ENCODE data around the gene DISP2. TPM values are rescaled to one million over a fixed set of nuclear protein-coding genes. Genes with fewer than 3 reads are reported as not detected.

DISP2 gene
- total and polyA plus RNA-seq, 2 of the 8 experiments (the other 6 are each of a cell fraction or from before 2014, with no cell fraction given): 0.45 to 1.2 TPM

DNA sequence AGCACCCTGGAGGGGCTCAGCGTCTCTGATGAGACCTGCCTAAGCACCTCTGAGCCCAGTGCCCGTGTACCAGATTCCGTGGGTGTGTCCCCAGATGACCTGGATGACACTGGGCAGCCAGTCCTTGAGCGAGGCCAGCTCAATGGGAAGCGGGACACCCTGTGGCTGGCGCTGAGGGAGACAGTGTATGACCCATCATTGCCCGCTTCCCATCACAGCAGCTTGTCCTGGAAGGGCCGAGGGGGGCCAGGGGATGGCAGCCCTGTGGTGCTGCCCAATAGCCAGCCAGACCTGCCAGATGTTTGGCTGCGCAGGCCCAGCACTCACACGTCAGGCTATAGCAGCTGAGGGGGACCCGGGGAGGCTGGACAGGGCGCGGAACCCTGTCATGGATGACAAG lies 12.0 kb downstream of the DISP2 start:
- Histone ChIP-seq H3K14ac (ENCODE audit: insufficient read length) (no peak overlapping the region), H3K4me2 (ENCODE audit: insufficient read depth in 1 of 2, low read depth in 2 of 2, low read length in 2 of 2) (no peak overlapping the region), H4K20me1 (replicated peaks in 1 of 2; ENCODE audit: control insufficient read depth in 1 of 2, insufficient read depth in 2 of 2, low read length in 2 of 2) (peaks cover 0 to 1% of the 10 kb centered on the region in 2 experiments), H4K91ac (replicated peaks; ENCODE audit: insufficient read length, low read length) (peak overlapping the region; percentile 20), H4K5ac (ENCODE audit: insufficient read length, low read depth, low read length) (no peak overlapping the region), H3K9ac (replicated peaks in 1 of 4; ENCODE audit: extremely low read depth in 1 of 4, low read depth in 3 of 4, low read length in 3 of 4) (no peak overlapping the region), H3K36me3 (ENCODE audit: control insufficient read depth in 2 of 4, insufficient read depth in 4 of 4, low read length in 3 of 4) (no peaks in the 10 kb centered on the region), H2AFZ (ENCODE audit: low read length) (no peak overlapping the region), H3K56ac (replicated peaks; ENCODE audit: insufficient read length, low read depth, low read length) (no peak overlapping the region), H3K23ac (ENCODE audit: insufficient read length) (no peak overlapping the region), H3K4me1 (replicated peaks in 1 of 4; ENCODE audit: control insufficient read depth in 3 of 4, insufficient read depth in 4 of 4, low read length in 3 of 4) (peaks cover 3 to 6% (median 4%) of the 10 kb centered on the region in 4 experiments; a peak in 4 of 7 replicates), H2BK15ac (ENCODE audit: low read length) (no peak overlapping the region), H2BK12ac (ENCODE audit: low read depth, low read length) (no peak overlapping the region), H2BK20ac (ENCODE audit: low read length) (no peak overlapping the region), H3K9me3 (ENCODE audit: insufficient read depth in 2 of 2, low read depth in 1 of 2, low read length in 1 of 2) (peaks cover 0 to 8% of the 10 kb centered on the region in 2 experiments; a peak in 1 of 4 replicates), H3K23me2 (ENCODE audit: low read depth, low read length) (peaks cover 1% of the 10 kb centered on the region), H3K4ac (replicated peaks; ENCODE audit: insufficient read length, low read depth, low read length) (no peak overlapping the region), H3K27me3 (replicated peaks in 1 of 4; ENCODE audit: control insufficient read depth in 3 of 4, extremely low read depth in 1 of 4, insufficient read depth in 3 of 4, low read length in 3 of 4) (peaks cover 5 to 27% (median 23%) of the 10 kb centered on the region in 4 experiments), H2BK5ac (ENCODE audit: low read depth, low read length) (no peak overlapping the region), H2BK120ac (replicated peaks; ENCODE audit: low read depth, low read length) (no peak overlapping the region), H3K4me3 (ENCODE audit: extremely low read depth in 1 of 4, insufficient read depth in 2 of 4, low read depth in 3 of 4, low read length in 4 of 4) (no peak overlapping the region), H3K18ac (ENCODE audit: extremely low read depth, low read length) (no peak overlapping the region), H3K79me2 (ENCODE audit: control insufficient read depth in 1 of 2, insufficient read depth in 2 of 2, low read length in 2 of 2) (no peaks in the 10 kb centered on the region), H4K8ac (ENCODE audit: extremely low read depth, insufficient read depth, low read length) (no peak overlapping the region), H2AK5ac (ENCODE audit: low read depth, low read length) (no peak overlapping the region), H3K79me1 (ENCODE audit: low read depth, low read length) (no peaks in the 10 kb centered on the region), H3K27ac (ENCODE audit: low read depth, low read length) (no peak overlapping the region)
- ChIA-PET CTCF (ENCODE audit: partially characterized antibody) (interaction anchor here (0.6 to 13.4 kb wide), 12 partner anchors 8 to 95 kb away, joined by 3 to 452 read pairs (median 7); partner anchors contain the start of genes CCDC9B, DISP2, KNSTRN and PHGR1), POLR2A (ENCODE audit: partially characterized antibody) (interaction anchor here (0.9 to 4.1 kb wide), 5 partner anchors 10 to 65 kb away, joined by 3 to 22 read pairs (median 4); no protein-coding TSS in a partner anchor)
- FAIRE-seq (no peak), DNase-seq (ENCODE audit: low read depth in 1 of 2, low spot score in 2 of 2) (no peak)
- WGBS, 2 experiments (ENCODE audit: extremely low coverage in 1 of 2, insufficient coverage in 1 of 2, insufficient read length in 1 of 2, insufficient replicate concordance in 2 of 2, low coverage in 1 of 2, low lambda C conversion rate in 2 of 2, missing lambda C conversion rate in 1 of 2): 88% methylated on average over 11 of the region's 13 CpGs; no CpG with 5 or more reads in 1 of the 2 experiments
- no peak for TF ChIP-seq SP2 (IDR thresholded peaks at IDR 0.05; ENCODE audit: low read length)
- no peak for TF ChIP-seq POU5F1 (IDR thresholded peaks at IDR 0.05; ENCODE audit: low read depth, low read length)
- no peak for TF ChIP-seq JUND (IDR thresholded peaks at IDR 0.05; ENCODE audit: low read length)
- TF ChIP-seq POLR2AphosphoS5 (IDR thresholded peaks at IDR 0.05; ENCODE audit: low read depth, low read length): no peak
- TF ChIP-seq GABPA (IDR thresholded peaks at IDR 0.05; ENCODE audit: borderline replicate concordance, insufficient read depth, low read length): no peak
- TF ChIP-seq EP300 (IDR thresholded peaks at IDR 0.05; ENCODE audit: borderline replicate concordance in 1 of 2, low read depth in 2 of 2, low read length in 2 of 2): no peak
- TF ChIP-seq ASH2L (IDR thresholded peaks at IDR 0.05; ENCODE audit: low read length): no peak
- no peak for TF ChIP-seq TCF12 (IDR thresholded peaks at IDR 0.05; ENCODE audit: low read depth, low read length)
- TF ChIP-seq EGR1 (IDR thresholded peaks at IDR 0.05; ENCODE audit: borderline replicate concordance, low read depth, low read length): no peak

All from H1 (cell line).